Nephron progenitor cell (in vitro differentiated cells): Measurements from ENCODE around the gene SCAMP5.

Source experiments
- DNase-seq: peaks from one replicate; pipeline ENCODE4 v3.0.0; 2021
- H3K27ac Mint-ChIP-seq: 2 replicates; pipeline ENCODE4 v1.8.0; 2021; ENCODE audit warnings: mild to moderate bottlenecking, moderate library complexity, mixed read lengths
- H3K27me3 Mint-ChIP-seq: 2 replicates; pipeline ENCODE4 v1.8.0; 2021; ENCODE audit warnings: mild to moderate bottlenecking, low read depth, mixed read lengths; ENCODE audit not compliant: poor library complexity
- H3K36me3 Mint-ChIP-seq: 2 replicates; pipeline ENCODE4 v1.8.0; 2021; ENCODE audit warnings: low read depth, mixed read lengths
- H3K4me1 Mint-ChIP-seq: 2 replicates; pipeline ENCODE4 v1.8.0; 2021; ENCODE audit warnings: mixed read lengths
- H3K4me3 Mint-ChIP-seq: 2 replicates; pipeline ENCODE4 v1.8.0; 2021; ENCODE audit warnings: mild to moderate bottlenecking, moderate library complexity, mixed read lengths
- H3K9me3 Mint-ChIP-seq: 2 replicates; pipeline ENCODE4 v1.8.0; 2021; ENCODE audit warnings: mild to moderate bottlenecking, moderate library complexity, mixed read lengths
- CTCF ChIP-seq: fragments of 200-600 bp; sonication (generic); IDR thresholded peaks from 2 replicates; pipeline ENCODE4 v1.5.0; 2021; ENCODE audit warnings: antibody characterized with exemption

The SCAMP5 gene

GRCh38 chr15:75023872-75024636 is 28.7 kb downstream of the SCAMP5 start:
- Mint-ChIP-seq H3K4me3 (peak overlapping the region; percentile 97), H3K36me3 (no peaks in the 10 kb centered on the region), H3K4me1 (peaks cover 28% of the 10 kb centered on the region), H3K9me3 (no peaks in the 10 kb centered on the region), H3K27me3 (peaks cover 4% of the 10 kb centered on the region), H3K27ac (no peak overlapping the region)
- no peak for TF ChIP-seq CTCF
- DNase-seq: no peak

GRCh38 chr15:75025107-75025506 is 29.7 kb downstream of the SCAMP5 start:
- Mint-ChIP-seq H3K4me1 (peaks cover 24% of the 10 kb centered on the region), H3K9me3 (no peaks in the 10 kb centered on the region), H3K27ac (no peak overlapping the region), H3K4me3 (peak overlapping the region; percentile 97), H3K27me3 (peaks cover 4% of the 10 kb centered on the region), H3K36me3 (no peaks in the 10 kb centered on the region)
- no peak for TF ChIP-seq CTCF
- no peak for DNase-seq

DNA sequence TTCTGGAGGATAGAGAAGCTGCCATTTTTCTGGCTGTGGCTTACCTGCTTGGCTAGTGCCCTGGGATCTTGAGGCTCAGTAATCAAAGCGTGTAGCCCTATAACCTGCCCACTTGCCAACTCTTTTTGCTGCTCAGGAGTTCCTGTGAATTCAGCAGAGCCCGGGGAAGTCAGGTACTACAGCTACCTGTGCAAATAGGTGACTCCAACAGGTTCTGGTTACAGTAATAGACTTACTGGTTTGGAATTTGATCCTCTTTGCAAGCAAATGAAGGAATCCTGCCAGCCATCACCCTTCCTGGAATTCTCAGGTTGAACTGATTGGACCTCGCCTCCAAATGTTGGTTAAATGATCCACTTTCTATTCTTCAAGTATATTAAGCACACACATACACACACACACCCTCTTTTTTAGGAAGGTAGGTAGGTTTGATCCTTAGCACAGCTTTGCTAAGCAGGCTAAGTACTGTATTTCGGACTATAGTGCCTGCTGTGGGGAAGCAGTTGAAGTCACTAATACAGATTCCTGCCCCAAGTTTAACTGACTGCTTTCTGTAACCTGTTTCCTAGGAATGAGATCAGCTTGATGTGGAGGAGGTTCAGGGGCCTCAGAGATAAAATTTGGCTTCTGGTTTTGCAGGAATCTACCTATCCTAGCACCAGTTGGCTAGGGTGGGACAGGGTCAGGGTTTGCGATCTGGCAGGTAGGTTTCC is 30.3 kb downstream of the SCAMP5 start:
- H3K4me1 Mint-ChIP-seq: peaks cover 29% of the 10 kb centered on the region
- no peak for DNase-seq
- peaks cover 4% of the 10 kb centered on the region for H3K27me3 Mint-ChIP-seq
- H3K27ac Mint-ChIP-seq: no peak overlapping the region
- peak overlapping the region; percentile 97 for H3K4me3 Mint-ChIP-seq
- no peaks in the 10 kb centered on the region for H3K9me3 Mint-ChIP-seq
- H3K36me3 Mint-ChIP-seq: no peaks in the 10 kb centered on the region
- TF ChIP-seq CTCF: no peak

GRCh38 chr15:75027551-75027950 is 32.2 kb downstream of the SCAMP5 start:
- no peak overlapping the region for H3K4me3 Mint-ChIP-seq
- peaks cover 7% of the 10 kb centered on the region for H3K27me3 Mint-ChIP-seq
- no peak for TF ChIP-seq CTCF
- peaks cover 13% of the 10 kb centered on the region for H3K36me3 Mint-ChIP-seq
- H3K4me1 Mint-ChIP-seq: peaks cover 29% of the 10 kb centered on the region
- H3K27ac Mint-ChIP-seq: no peak overlapping the region
- no peak for DNase-seq
- no peaks in the 10 kb centered on the region for H3K9me3 Mint-ChIP-seq

- Mint-ChIP-seq H3K27ac (no peak overlapping the region), H3K4me1 (peaks cover 26% of the 10 kb centered on the region), H3K4me3 (no peak overlapping the region), H3K27me3 (peaks cover 3% of the 10 kb centered on the region), H3K36me3 (peaks cover 23% of the 10 kb centered on the region), H3K9me3 (no peaks in the 10 kb centered on the region)
- DNase-seq: no peak
- TF ChIP-seq CTCF: no peak
Observed at GRCh38 chr15:75028991-75029377, 33.6 kb downstream of the SCAMP5 start.
